ENCODE data around the gene PDE12. TPM values are rescaled to one million over a fixed set of nuclear protein-coding genes. Genes with fewer than 3 reads are reported as not detected.

Gene PDE12
- total and polyA plus RNA-seq, 2 of the 8 experiments (the other 6 are each of a cell fraction or from before 2014, with no cell fraction given): 9.0 to 12.1 TPM

- WGBS, 2 experiments (ENCODE audit: extremely low coverage in 1 of 2, insufficient coverage in 1 of 2, insufficient read length in 1 of 2, insufficient replicate concordance in 2 of 2, low coverage in 1 of 2, low lambda C conversion rate in 2 of 2, missing lambda C conversion rate in 1 of 2): 1% methylated on average over 17 of the region's 31 CpGs; no CpG with 5 or more reads in 1 of the 2 experiments
- Histone ChIP-seq H4K8ac (ENCODE audit: extremely low read depth, insufficient read depth, low read length) (peak overlapping the region; percentile 97; the same call in 1 of the 2 replicates), H3K27ac (ENCODE audit: low read depth, low read length) (peak overlapping the region; percentile 99), H2BK12ac (ENCODE audit: low read depth, low read length) (peak overlapping the region; percentile 90; the same call in 1 of the 2 replicates), H3K9me3 (ENCODE audit: insufficient read depth in 2 of 2, low read depth in 1 of 2, low read length in 1 of 2) (no peaks in the 10 kb centered on the region), H4K5ac (ENCODE audit: insufficient read length, low read depth, low read length) (peak overlapping the region; percentile 82), H3K4ac (replicated peaks; ENCODE audit: insufficient read length, low read depth, low read length) (no peak overlapping the region), H2BK15ac (ENCODE audit: low read length) (no peak overlapping the region; the same call in 1 of the 2 replicates), H2AK5ac (ENCODE audit: low read depth, low read length) (peak overlapping the region; percentile 93; the same call in 1 of the 2 replicates), H3K9ac (replicated peaks in 1 of 4; ENCODE audit: extremely low read depth in 1 of 4, low read depth in 3 of 4, low read length in 3 of 4) (peak overlapping the region; percentile 83 to 99 (median 98)), H3K23ac (ENCODE audit: insufficient read length) (no peak overlapping the region), H3K18ac (ENCODE audit: extremely low read depth, low read length) (peak overlapping the region; percentile 81), H3K79me1 (ENCODE audit: low read depth, low read length) (peaks cover 2% of the 10 kb centered on the region; the same call in 1 of the 2 replicates), H4K20me1 (replicated peaks in 1 of 2; ENCODE audit: control insufficient read depth in 1 of 2, insufficient read depth in 2 of 2, low read length in 2 of 2) (peaks cover 11 to 12% of the 10 kb centered on the region in 2 experiments), H3K23me2 (ENCODE audit: low read depth, low read length) (peaks cover 7% of the 10 kb centered on the region; the same call in 1 of the 2 replicates), H2BK5ac (ENCODE audit: low read depth, low read length) (peak overlapping the region; percentile 98), H3K4me1 (replicated peaks in 1 of 4; ENCODE audit: control insufficient read depth in 3 of 4, insufficient read depth in 4 of 4, low read length in 3 of 4) (peaks cover 0 to 5% (median 1%) of the 10 kb centered on the region in 4 experiments; a peak in 3 of 7 replicates), H3K4me3 (ENCODE audit: extremely low read depth in 1 of 4, insufficient read depth in 2 of 4, low read depth in 3 of 4, low read length in 4 of 4) (peak overlapping the region; percentile 82 to 98 (median 88)), H2BK20ac (ENCODE audit: low read length) (no peak overlapping the region), H3K79me2 (ENCODE audit: control insufficient read depth in 1 of 2, insufficient read depth in 2 of 2, low read length in 2 of 2) (peaks cover 41 to 56% of the 10 kb centered on the region in 2 experiments), H4K91ac (replicated peaks; ENCODE audit: insufficient read length, low read length) (peak overlapping the region; percentile 89), H3K4me2 (ENCODE audit: insufficient read depth in 1 of 2, low read depth in 2 of 2, low read length in 2 of 2) (peak overlapping the region; percentile 65 to 74), H3K56ac (replicated peaks; ENCODE audit: insufficient read length, low read depth, low read length) (peak overlapping the region; percentile 90), H2AFZ (ENCODE audit: low read length) (no peak overlapping the region), H3K27me3 (replicated peaks in 1 of 4; ENCODE audit: control insufficient read depth in 3 of 4, extremely low read depth in 1 of 4, insufficient read depth in 3 of 4, low read length in 3 of 4) (no peaks in the 10 kb centered on the region), H3K36me3 (ENCODE audit: control insufficient read depth in 2 of 4, insufficient read depth in 4 of 4, low read length in 3 of 4) (no peaks in the 10 kb centered on the region; a peak in 1 of 8 replicates), H3K14ac (ENCODE audit: insufficient read length) (no peak overlapping the region), H2BK120ac (replicated peaks; ENCODE audit: low read depth, low read length) (no peak overlapping the region)
- ChIA-PET CTCF (ENCODE audit: partially characterized antibody) (interaction anchor here (1.0 kb wide), 1 partner anchor 24 kb away, joined by 3 read pairs; no protein-coding TSS in a partner anchor), POLR2A (ENCODE audit: partially characterized antibody) (interaction anchor here (0.9 to 5.0 kb wide), 14 partner anchors 9 to 397 kb away, joined by 3 to 43 read pairs (median 4); partner anchors contain the start of genes DNAH12, HESX1, PDE12 and SLMAP)
- DNase-seq (ENCODE audit: low read depth in 1 of 2, low spot score in 2 of 2) (peak; percentile 15 to 65), FAIRE-seq (no peak)
- TF ChIP-seq KDM5A (IDR thresholded peaks at IDR 0.05; ENCODE audit: low read length) (peak; percentile 22; the same call in 1 of the 2 replicates), SP1 (IDR thresholded peaks at IDR 0.05; ENCODE audit: low read depth, low read length) (no peak), POLR2AphosphoS5 (IDR thresholded peaks at IDR 0.05; ENCODE audit: low read depth, low read length) (peak; percentile 79), KDM1A (IDR thresholded peaks at IDR 0.05; ENCODE audit: borderline replicate concordance, low read length) (peak; percentile 20; the same call in 1 of the 2 replicates), JUND (IDR thresholded peaks at IDR 0.05; ENCODE audit: low read length) (peak; percentile 30; the same call in 1 of the 2 replicates), SIN3A (conservative IDR thresholded peaks at IDR 0.05 in 1 of 2, IDR thresholded peaks at IDR 0.05 in 1 of 2; ENCODE audit: low read depth in 1 of 2, low read length in 2 of 2) (peak in 1 of 2 experiments; percentile 15; a peak in 1 of 4 replicates), RBBP5 (IDR thresholded peaks at IDR 0.05; ENCODE audit: borderline replicate concordance, low read depth, low read length) (no peak; the same call in 1 of the 2 replicates), SAP30 (IDR thresholded peaks at IDR 0.05; ENCODE audit: insufficient read depth, insufficient replicate concordance, low read length) (peak; percentile 81), MAFK (IDR thresholded peaks at IDR 0.05; ENCODE audit: low read depth, low read length) (no peak), SIRT6 (IDR thresholded peaks at IDR 0.05; ENCODE audit: low read length) (no peak), ASH2L (IDR thresholded peaks at IDR 0.05; ENCODE audit: low read length) (peak; percentile 32), TEAD4 (IDR thresholded peaks at IDR 0.05; ENCODE audit: low read depth, low read length) (peak; percentile 2; the same call in 1 of the 2 replicates)
Measured at GRCh38 chr3:57596495-57597126, 40.5 kb downstream of the PDE12 start.

All from H1 (cell line).